Kidney epithelial cell (primary cell): ENCODE measurements around the gene LRRC8E. TPM values are rescaled to one million over a fixed set of nuclear protein-coding genes. Genes with fewer than 3 reads are reported as not detected.

Source experiments
- DNase-seq: peaks from one replicate; pipeline ENCODE4 v3.0.0-alpha.2; 2010; ENCODE audit warnings: low read depth
- H3K27me3 ChIP-seq: 2 replicates; pipeline ENCODE4 v1.6.0; 2011; ENCODE audit warnings: low read length; ENCODE audit not compliant: control insufficient read depth, insufficient read depth
- H3K36me3 ChIP-seq: 2 replicates; pipeline ENCODE4 v1.5.1; 2011; ENCODE audit warnings: low read length; ENCODE audit not compliant: control insufficient read depth, insufficient read depth
- H3K4me3 ChIP-seq: 2 replicates; pipeline ENCODE4 v1.5.1; 2011; ENCODE audit warnings: low read depth, mild to moderate bottlenecking, control low read depth, low read length
- CTCF ChIP-seq: IDR thresholded peaks from 2 replicates; pipeline ENCODE4 v1.5.1; 2011; ENCODE audit warnings: mild to moderate bottlenecking, moderate library complexity, low read length, control low read depth, inconsistent platforms; ENCODE audit not compliant: insufficient read depth, poor library complexity, severe bottlenecking
- total RNA-seq: library from RNA; depleted of rRNA; stranded (reverse); fragments of >200 nt; gene quantifications from 2 replicates; pipeline ENCODE4 v1.2.3, GENCODE V29; 2015

The LRRC8E gene
- total RNA-seq, 1 donor from 2014 or later, result 11.6 TPM

- no peaks in the 10 kb centered on the region for H3K36me3 ChIP-seq
- H3K4me3 ChIP-seq, result peak overlapping the region; percentile 52
- H3K27me3 ChIP-seq, result peaks cover 24% of the 10 kb centered on the region
- DNase-seq, result no peak
- TF ChIP-seq CTCF, result no peak
These were observed 14.8 kb upstream of the LRRC8E start for GRCh38 chr19:7873304-7874075.

GRCh38 chr19:7874076-7874896 lies 14.0 kb upstream of the LRRC8E start, which contains the start of gene PRR36:
PRR36 (minus strand) TSS chr19:7874390; CDS start chr19:7873689, 701 bp downstream.
- H3K36me3 ChIP-seq, result no peaks in the 10 kb centered on the region
- TF ChIP-seq CTCF, result no peak
- peaks cover 24% of the 10 kb centered on the region for H3K27me3 ChIP-seq
- peak within 1 kb of the TSS; percentile 52 for H3K4me3 ChIP-seq
- no peak for DNase-seq

GRCh38 chr19:7874897-7875273 lies 13.4 kb upstream of the LRRC8E start:
- no peak for TF ChIP-seq CTCF
- Histone ChIP-seq H3K36me3 (no peaks in the 10 kb centered on the region), H3K27me3 (peaks cover 24% of the 10 kb centered on the region), H3K4me3 (peak overlapping the region; percentile 52)
- DNase-seq, result no peak

- no peak for TF ChIP-seq CTCF
- DNase-seq, result no peak
- Histone ChIP-seq H3K4me3 (no peak overlapping the region), H3K36me3 (no peaks in the 10 kb centered on the region), H3K27me3 (peaks cover 24% of the 10 kb centered on the region)
These were observed 11.0 kb upstream of the LRRC8E start for GRCh38 chr19:7877249-7877836.

- DNase-seq, result no peak
- H3K27me3 ChIP-seq, result peaks cover 9% of the 10 kb centered on the region
- H3K4me3 ChIP-seq, result no peak overlapping the region
- TF ChIP-seq CTCF, result no peak
- H3K36me3 ChIP-seq, result no peaks in the 10 kb centered on the region
These were observed 9.1 kb upstream of the LRRC8E start for GRCh38 chr19:7879111-7879807.
